Right cardiac atrium (tissue), 5 donors: ENCODE results near the gene NBEAL2. TPM values are rescaled to one million over a fixed set of nuclear protein-coding genes. Genes with fewer than 3 reads are reported as not detected.
A peak's percentile ranks its signal among the peaks of the same experiment; 100 is the strongest.
"Not testable (repeated sequence)": the region's sequence is repeated elsewhere in the genome, so short reads cannot be mapped to it uniquely, and the experiment has no call there.

ENCODE experiments used
- ATAC-seq, 2 donors: fragments of 200-7000 bp; cut with Tn5 transposase; one replicate each; pipeline versions ENCODE4 v1.8.0 to v1.9.1; 2020; ENCODE audit warnings: moderate library complexity in 2 of 2, mild to moderate bottlenecking in 1 of 2
- DNase-seq, 3 donors: peaks; one replicate each; pipeline ENCODE4 v3.0.0-alpha.2; 2020
- H3K27ac ChIP-seq: one replicate; pipeline ENCODE4 v1.5.1; 2013; ENCODE audit warnings: mild to moderate bottlenecking, low read length, control low read depth, moderate library complexity
- H3K27me3 ChIP-seq: one replicate; pipeline ENCODE4 v1.6.1; 2013; ENCODE audit not compliant: control insufficient read depth, insufficient read depth
- H3K4me1 ChIP-seq: one replicate; pipeline ENCODE4 v1.6.1; 2013; ENCODE audit warnings: low read length; ENCODE audit not compliant: control insufficient read depth, insufficient read depth
- H3K4me3 ChIP-seq: one replicate; pipeline ENCODE4 v1.5.1; 2013; ENCODE audit warnings: low read length, control low read depth
- H3K9me3 ChIP-seq: one replicate; pipeline ENCODE4 v1.6.1; 2013; ENCODE audit warnings: low read length; ENCODE audit not compliant: control insufficient read depth
- WGBS: extraction: QIAGEN DNeasy Blood & Tissue Kit; methylation state at CpG from one replicate; pipeline ENCODE4 v1.1.7; 2013; 5-methylcytosine and 5-hydroxymethylcytosine counted together
- intact Hi-C, 4 donors: fragments of 100-400 bp; cut with DNase I; formaldehyde crosslinking; loops; one replicate each; pipeline versions ENCODE4 v1.11.0 to v1.14.0; 2022 to 2023
- polyA plus RNA-seq: library from polyadenylated mRNA; stranded (reverse); fragments of 200-250 nt; gene quantifications from one replicate; pipeline ENCODE4 v1.2.3, GENCODE V29; 2013
- total RNA-seq, 4 donors: library from RNA; stranded (reverse); fragmentation: NEBNext Ultra II Directional; extraction: Animal tissue kit (Norgen Biotek cat#: 25700); gene quantifications; one replicate each; pipeline ENCODE4 v1.2.1, GENCODE V29; 2021
- donor health status: healthy with polysubstance abuse.
- donor health status: DM: no; HTN: yes; CAD: no.
- donor health status: DM: no; HTN: no; CAD: no.
- donor health status: DM: no; HTN: yes; CAD: no; lungs with severe emphysema.
- donor health status: DM: yes; HTN: yes; CAD: no.

Gene NBEAL2
- total and polyA plus RNA-seq, 5 donors: 13.7 to 20.1 (median 16.6) TPM

GRCh38 chr3:46955157-46955556 lies 24.3 kb upstream of the NBEAL2 start:
- 80% methylated on average over 5 of the region's 5 CpGs for WGBS
- H3K27ac ChIP-seq: peak overlapping the region; percentile 46

GRCh38 chr3:46955801-46956259 lies 23.6 kb upstream of the NBEAL2 start:
- no peak overlapping the region for H3K4me3 ChIP-seq
- no peak for ATAC-seq
- H3K9me3 ChIP-seq: no peaks in the 10 kb centered on the region
- no peaks in the 10 kb centered on the region for H3K27me3 ChIP-seq
- WGBS: 64% methylated on average over 3 of the region's 3 CpGs
- no peak for DNase-seq
- peaks cover 53% of the 10 kb centered on the region for H3K4me1 ChIP-seq
- peak overlapping the region; percentile 32 for H3K27ac ChIP-seq
- intact Hi-C loops: no loop called here

More at GRCh38 chr3:46955157-46955556, 24.3 kb upstream of the NBEAL2 start:
- Histone ChIP-seq H3K9me3 (no peaks in the 10 kb centered on the region), H3K4me3 (no peak overlapping the region), H3K4me1 (peaks cover 48% of the 10 kb centered on the region), H3K27me3 (no peaks in the 10 kb centered on the region)
- no peak for DNase-seq
- ATAC-seq: no peak
- intact Hi-C loops: no loop called here

GRCh38 chr3:46957092-46957820 lies 22.2 kb upstream of the NBEAL2 start:
- H3K27me3 ChIP-seq: no peaks in the 10 kb centered on the region
- H3K4me3 ChIP-seq: no peak overlapping the region
- peaks cover 54% of the 10 kb centered on the region for H3K4me1 ChIP-seq
- 75% methylated on average over 11 of the region's 11 CpGs for WGBS
- intact Hi-C loops: no loop called here
- no peaks in the 10 kb centered on the region for H3K9me3 ChIP-seq
- no peak for DNase-seq
- ATAC-seq: no peak
- no peak overlapping the region for H3K27ac ChIP-seq

GRCh38 chr3:46958467-46959160 lies 20.9 kb upstream of the NBEAL2 start:
- ATAC-seq (no peak), DNase-seq (no peak)
- Histone ChIP-seq H3K27ac (no peak overlapping the region), H3K27me3 (no peaks in the 10 kb centered on the region), H3K4me1 (peaks cover 46% of the 10 kb centered on the region), H3K9me3 (no peaks in the 10 kb centered on the region), H3K4me3 (no peak overlapping the region)
- intact Hi-C loops: no loop called here
- WGBS: 51% methylated on average over 9 of the region's 9 CpGs

- ATAC-seq: no peak
- 74% methylated on average over 6 of the region's 6 CpGs for WGBS
- H3K4me3 ChIP-seq: no peak overlapping the region
- peaks cover 41% of the 10 kb centered on the region for H3K4me1 ChIP-seq
- no peak for DNase-seq
- H3K27me3 ChIP-seq: no peaks in the 10 kb centered on the region
- peak overlapping the region; percentile 32 for H3K27ac ChIP-seq
- H3K9me3 ChIP-seq: no peaks in the 10 kb centered on the region
- intact Hi-C loops: no loop called here
Observed at GRCh38 chr3:46959161-46959511, 20.3 kb upstream of the NBEAL2 start.

- ATAC-seq (peak; percentile 41 to 85), DNase-seq (no peak)
- Histone ChIP-seq H3K9me3 (no peaks in the 10 kb centered on the region), H3K27me3 (no peaks in the 10 kb centered on the region), H3K4me1 (peaks cover 36% of the 10 kb centered on the region), H3K4me3 (no peak overlapping the region), H3K27ac (peak overlapping the region; percentile 32)
- 34% methylated on average over 4 of the region's 4 CpGs for WGBS
- intact Hi-C loops: no loop called here
Observed at GRCh38 chr3:46960081-46960701, 19.3 kb upstream of the NBEAL2 start.

- Histone ChIP-seq H3K27me3 (no peaks in the 10 kb centered on the region), H3K4me1 (peaks cover 36% of the 10 kb centered on the region), H3K27ac (peak overlapping the region; percentile 32), H3K9me3 (no peaks in the 10 kb centered on the region), H3K4me3 (no peak overlapping the region)
- DNase-seq (no peak), ATAC-seq (peak in 1 of 2 donors; percentile 31)
- WGBS: 98% methylated on average over 1 of the region's 1 CpG
- intact Hi-C loops: no loop called here
Observed at GRCh38 chr3:46960835-46961234, 18.6 kb upstream of the NBEAL2 start.

- H3K4me1 ChIP-seq: peaks cover 36% of the 10 kb centered on the region
- ATAC-seq (no peak), DNase-seq (no peak)
- H3K4me3 ChIP-seq: no peak overlapping the region
- 100% methylated on average over 1 of the region's 1 CpG for WGBS
- no peak overlapping the region for H3K27ac ChIP-seq
- intact Hi-C loops: no loop called here
- H3K9me3 ChIP-seq: no peaks in the 10 kb centered on the region
- H3K27me3 ChIP-seq: no peaks in the 10 kb centered on the region
Observed at GRCh38 chr3:46962427-46962826, 17.0 kb upstream of the NBEAL2 start.

- intact Hi-C loops: no loop called here
- ATAC-seq: no peak
- no peak for DNase-seq
- Histone ChIP-seq H3K4me1 (peaks cover 40% of the 10 kb centered on the region), H3K4me3 (no peak overlapping the region), H3K27me3 (no peaks in the 10 kb centered on the region), H3K27ac (no peak overlapping the region), H3K9me3 (no peaks in the 10 kb centered on the region)
- 93% methylated on average over 1 of the region's 1 CpG for WGBS
Observed at GRCh38 chr3:46962990-46963389, 16.5 kb upstream of the NBEAL2 start.

GRCh38 chr3:46964038-46964590 lies 15.4 kb upstream of the NBEAL2 start:
- WGBS: 93% methylated on average over 36 of the region's 36 CpGs
- ATAC-seq, H3K27me3 ChIP-seq, H3K9me3 ChIP-seq, intact Hi-C loops, H3K27ac ChIP-seq, H3K4me3 ChIP-seq: not testable (repeated sequence)
- peaks cover 44% of the 10 kb centered on the region for H3K4me1 ChIP-seq
- DNase-seq: peak in 1 of 3 donors; percentile 50

- no peak overlapping the region for H3K4me3 ChIP-seq
- WGBS: 79% methylated on average over 6 of the region's 6 CpGs
- ATAC-seq: no peak
- no peak overlapping the region for H3K27ac ChIP-seq
- H3K27me3 ChIP-seq: no peaks in the 10 kb centered on the region
- DNase-seq: peak in 1 of 3 donors; percentile 30
- intact Hi-C loops: no loop called here
- H3K4me1 ChIP-seq: peaks cover 36% of the 10 kb centered on the region
- H3K9me3 ChIP-seq: no peaks in the 10 kb centered on the region
Observed at GRCh38 chr3:46965151-46965550, 14.3 kb upstream of the NBEAL2 start.
